H1 (cell line): ENCODE measurements around the gene ZMAT5. TPM values are rescaled to one million over a fixed set of nuclear protein-coding genes. Genes with fewer than 3 reads are reported as not detected.

Experiments used
- CTCF ChIA-PET: fragments of 300-600 bp; sonication (Branson Sonifier 250); formaldehyde crosslinking; loops from one replicate; lab custom pipeline; 2021; ENCODE audit not compliant: partially characterized antibody; lab: Charles Lee
- POLR2A ChIA-PET: fragments of 300-600 bp; sonication (Branson Sonifier 250); formaldehyde crosslinking; loops from one replicate; lab custom pipeline; 2021; ENCODE audit warnings: inconsistent platforms; ENCODE audit not compliant: partially characterized antibody; lab: Charles Lee
- DNase-seq, 2 experiments: peaks; one replicate each; pipeline versions ENCODE4 v3.0.0 to v3.0.0-alpha.2; 2010 to 2022; ENCODE audit warnings: low spot score in 2 of 2, low read depth in 1 of 2, mixed read lengths in 1 of 2
- FAIRE-seq: peaks from 2 replicates; lab custom pipeline; 2011; peaks lifted over from hg19 to GRCh38; lab: Jason Lieb, UNC
- H2AFZ ChIP-seq: 2 replicates; pipeline ENCODE4 v1.8.1; 2012; ENCODE audit warnings: low read length, inconsistent platforms
- H2AK5ac ChIP-seq: 2 replicates; pipeline ENCODE4 v1.6.1; 2013; ENCODE audit warnings: low read depth, low read length
- H2BK120ac ChIP-seq: replicated peaks from 2 replicates; pipeline ENCODE3; 2013; ENCODE audit warnings: low read depth, low read length, inconsistent platforms
- H2BK12ac ChIP-seq: 2 replicates; pipeline ENCODE4 v1.6.1; 2013; ENCODE audit warnings: low read depth, low read length
- H2BK15ac ChIP-seq: 2 replicates; pipeline ENCODE4 v1.6.1; 2013; ENCODE audit warnings: low read length
- H2BK20ac ChIP-seq: 2 replicates; pipeline ENCODE4 v1.6.1; 2013; ENCODE audit warnings: low read length
- H2BK5ac ChIP-seq: 2 replicates; pipeline ENCODE4 v1.6.1; 2013; ENCODE audit warnings: low read depth, low read length
- H3K14ac ChIP-seq: 2 replicates; pipeline ENCODE4 v1.6.1; 2013; ENCODE audit warnings: inconsistent platforms; ENCODE audit not compliant: insufficient read length
- H3K18ac ChIP-seq: 2 replicates; pipeline ENCODE4 v1.6.1; 2013; ENCODE audit warnings: low read length; ENCODE audit errors: extremely low read depth
- H3K23ac ChIP-seq: 2 replicates; pipeline ENCODE4 v1.6.1; 2013; ENCODE audit warnings: inconsistent platforms; ENCODE audit not compliant: insufficient read length
- H3K23me2 ChIP-seq: 2 replicates; pipeline ENCODE4 v1.6.1; 2013; ENCODE audit warnings: low read depth, low read length
- H3K27ac ChIP-seq: 2 replicates; pipeline ENCODE4 v1.6.1; 2011; ENCODE audit warnings: low read depth, low read length, inconsistent platforms
- H3K27me3 ChIP-seq, 4 experiments: replicated peaks in 1 of 4; 1 replicate in 1 of 4; 2 replicates in 3 of 4; pipeline versions ENCODE4 v1.6.1 to v1.8.1; 2011 to 2013; ENCODE audit warnings: low read length in 3 of 4, mild to moderate bottlenecking in 3 of 4, inconsistent platforms in 2 of 4, mixed read lengths in 2 of 4, moderate library complexity in 1 of 4; ENCODE audit not compliant: control insufficient read depth in 3 of 4, insufficient read depth in 3 of 4; ENCODE audit errors: extremely low read depth in 1 of 4
- H3K36me3 ChIP-seq, 4 experiments: 2 replicates each; pipeline versions ENCODE4 v1.6.1 to v1.8.1; 2011 to 2013; ENCODE audit warnings: mild to moderate bottlenecking in 4 of 4, low read length in 3 of 4, moderate library complexity in 2 of 4, control low read depth in 1 of 4, inconsistent platforms in 1 of 4; ENCODE audit not compliant: insufficient read depth in 4 of 4, control insufficient read depth in 2 of 4
- H3K4ac ChIP-seq: replicated peaks from 2 replicates; pipeline ENCODE3; 2013; ENCODE audit warnings: low read length, low read depth, mixed read lengths, inconsistent platforms; ENCODE audit not compliant: insufficient read length
- H3K4me1 ChIP-seq, 4 experiments: replicated peaks in 1 of 4; 1 replicate in 1 of 4; 2 replicates in 3 of 4; pipeline versions ENCODE4 v1.6.1 to v1.8.1; 2011 to 2013; ENCODE audit warnings: low read length in 3 of 4, inconsistent platforms in 2 of 4, mixed read lengths in 1 of 4; ENCODE audit not compliant: insufficient read depth in 4 of 4, control insufficient read depth in 3 of 4
- H3K4me2 ChIP-seq, 2 experiments: 2 replicates each; pipeline versions ENCODE4 v1.6.1 to v1.8.1; 2011 to 2013; ENCODE audit warnings: low read depth in 2 of 2, low read length in 2 of 2, control low read depth in 1 of 2, inconsistent platforms in 1 of 2, mild to moderate bottlenecking in 1 of 2; ENCODE audit not compliant: insufficient read depth in 1 of 2
- H3K4me3 ChIP-seq, 4 experiments: fragments of 200-600, 300-600 bp in 1 of 4; sonication (generic), shearing (Covaris generic), sonication (Bioruptor Twin) in 1 of 4; 2 replicates each; pipeline versions ENCODE4 v1.5.1 to v1.8.1; 2011 to 2016; ENCODE audit warnings: low read length in 4 of 4, low read depth in 3 of 4, control low read depth in 2 of 4, inconsistent platforms in 2 of 4, mild to moderate bottlenecking in 2 of 4, mixed read lengths in 1 of 4, moderate library complexity in 1 of 4; ENCODE audit not compliant: insufficient read depth in 2 of 4; ENCODE audit errors: extremely low read depth in 1 of 4
- H3K56ac ChIP-seq: replicated peaks from 2 replicates; pipeline ENCODE3; 2013; ENCODE audit warnings: low read depth, mild to moderate bottlenecking, mixed read lengths, low read length, inconsistent platforms; ENCODE audit not compliant: insufficient read length
- H3K79me1 ChIP-seq: 2 replicates; pipeline ENCODE4 v1.6.1; 2013; ENCODE audit warnings: low read depth, low read length, control low read depth
- H3K79me2 ChIP-seq, 2 experiments: 2 replicates each; pipeline versions ENCODE4 v1.6.1 to v1.8.1; 2012 to 2013; ENCODE audit warnings: low read length in 2 of 2, mild to moderate bottlenecking in 2 of 2, inconsistent platforms in 1 of 2; ENCODE audit not compliant: insufficient read depth in 2 of 2, control insufficient read depth in 1 of 2
- H3K9ac ChIP-seq, 4 experiments: replicated peaks in 1 of 4; 1 replicate in 1 of 4; 2 replicates in 3 of 4; pipeline versions ENCODE4 v1.6.1 to v1.8.1; 2011 to 2013; ENCODE audit warnings: low read depth in 3 of 4, low read length in 3 of 4, control low read depth in 2 of 4, mild to moderate bottlenecking in 2 of 4, moderate library complexity in 2 of 4, inconsistent platforms in 1 of 4; ENCODE audit errors: extremely low read depth in 1 of 4
- H3K9me3 ChIP-seq, 2 experiments: 2 replicates each; pipeline versions ENCODE4 v1.6.1 to v1.8.1; 2012 to 2013; ENCODE audit warnings: mild to moderate bottlenecking in 2 of 2, moderate library complexity in 2 of 2, control low read depth in 1 of 2, inconsistent platforms in 1 of 2, low read depth in 1 of 2, low read length in 1 of 2, mixed read lengths in 1 of 2; ENCODE audit not compliant: insufficient read depth in 2 of 2
- H4K20me1 ChIP-seq, 2 experiments: replicated peaks in 1 of 2; 2 replicates each; pipeline versions ENCODE3 to v1.8.1; 2011 to 2013; ENCODE audit warnings: inconsistent platforms in 2 of 2, low read length in 2 of 2, mild to moderate bottlenecking in 1 of 2; ENCODE audit not compliant: insufficient read depth in 2 of 2, control insufficient read depth in 1 of 2
- H4K5ac ChIP-seq: 2 replicates; pipeline ENCODE4 v1.6.1; 2013; ENCODE audit warnings: low read length, low read depth, mixed read lengths, inconsistent platforms; ENCODE audit not compliant: insufficient read length
- H4K8ac ChIP-seq: 2 replicates; pipeline ENCODE4 v1.8.0; 2013; ENCODE audit warnings: mild to moderate bottlenecking, moderate library complexity, low read length, inconsistent platforms; ENCODE audit not compliant: insufficient read depth; ENCODE audit errors: extremely low read depth
- H4K91ac ChIP-seq: replicated peaks from 2 replicates; pipeline ENCODE3; 2013; ENCODE audit warnings: low read length, mixed read lengths, inconsistent platforms; ENCODE audit not compliant: insufficient read length
- CEBPB ChIP-seq: IDR thresholded peaks from 2 replicates; pipeline ENCODE4 v1.6.1; 2012; ENCODE audit warnings: low read depth, low read length
- CHD2 ChIP-seq: IDR thresholded peaks from 2 replicates; pipeline ENCODE4 v1.6.1; 2012; ENCODE audit warnings: low read length, improper control_type of control experiment
- EZH2 ChIP-seq: fragments of 200-600 bp; sonication (generic); IDR thresholded peaks from 2 replicates; pipeline ENCODE4 v1.7.1; 2012; ENCODE audit warnings: low read depth, mild to moderate bottlenecking, moderate library complexity, low read length, inconsistent platforms; ENCODE audit not compliant: severe bottlenecking
- FOSL1 ChIP-seq: IDR thresholded peaks from 2 replicates; pipeline ENCODE4 v1.6.1; 2011; ENCODE audit warnings: mild to moderate bottlenecking, low read depth, low read length, moderate library complexity; ENCODE audit not compliant: insufficient read depth
- GABPA ChIP-seq: IDR thresholded peaks from 2 replicates; pipeline ENCODE4 v1.6.1; 2011; ENCODE audit warnings: mild to moderate bottlenecking, low read length, moderate library complexity, borderline replicate concordance; ENCODE audit not compliant: insufficient read depth
- HDAC6 ChIP-seq: IDR thresholded peaks from one replicate; pipeline ENCODE4 v1.7.1; 2012; ENCODE audit warnings: low read depth, mild to moderate bottlenecking, inconsistent platforms, low read length, moderate library complexity
- JUND ChIP-seq: IDR thresholded peaks from 2 replicates; pipeline ENCODE4 v1.6.1; 2011; ENCODE audit warnings: mild to moderate bottlenecking, improper control_type of control experiment, low read length
- RNF2 ChIP-seq: fragments of 200-900, 300-1000 bp; sonication (generic); IDR thresholded peaks from 2 replicates; pipeline ENCODE4 v1.7.1; 2016; ENCODE audit warnings: borderline replicate concordance, low read depth, mild to moderate bottlenecking, antibody characterized with exemption, low read length; ENCODE audit not compliant: poor library complexity, severe bottlenecking; ENCODE audit errors: missing control alignments
- SIN3A ChIP-seq, 2 experiments: IDR thresholded peaks in 1 of 2; conservative IDR thresholded peaks in 1 of 2; 2 replicates each; pipeline ENCODE4 v1.6.1; 2011 to 2012; ENCODE audit warnings: low read length in 2 of 2, improper control_type of control experiment in 1 of 2, low read depth in 1 of 2, mild to moderate bottlenecking in 1 of 2
- SP2 ChIP-seq: IDR thresholded peaks from 2 replicates; pipeline ENCODE4 v1.6.1; 2012; ENCODE audit warnings: mild to moderate bottlenecking, low read length, inconsistent platforms
- SUZ12 ChIP-seq: fragments of 200-600 bp; sonication (generic); IDR thresholded peaks from 2 replicates; pipeline ENCODE4 v1.6.1; 2012; ENCODE audit warnings: mild to moderate bottlenecking, inconsistent platforms, low read length, moderate library complexity, mixed read lengths
- USF2 ChIP-seq: IDR thresholded peaks from 2 replicates; pipeline ENCODE4 v1.6.1; 2011; ENCODE audit warnings: low read length, improper control_type of control experiment
- WGBS, 2 experiments: shearing (Covaris generic) in 1 of 2; methylation state at CpG; one replicate each; pipeline versions ENCODE4 v1.1.6 to v1.1.7; 2013 to 2015; ENCODE audit warnings: low lambda C conversion rate in 2 of 2, mixed read lengths in 2 of 2, inconsistent platforms in 1 of 2, low coverage in 1 of 2, missing lambda C conversion rate in 1 of 2; ENCODE audit not compliant: insufficient replicate concordance in 2 of 2, insufficient coverage in 1 of 2, insufficient read length in 1 of 2; ENCODE audit errors: extremely low coverage in 1 of 2, missing lambda C conversion rate in 1 of 2; 5-methylcytosine and 5-hydroxymethylcytosine counted together
- polyA plus RNA-seq, 7 experiments: library from polyadenylated mRNA; depleted of rRNA in 3 of 7; stranded (reverse) in 5 of 7; unstranded in 2 of 7; fragments of >200 nt in 5 of 7; fragments of 200-250 nt in 2 of 7; gene quantifications; 1 replicate in 5 of 7; 2 replicates in 1 of 7; 4 replicates in 1 of 7; pipeline versions ENCODE4 v1.2.1 to v1.2.3, GENCODE V29; 2011 to 2013; ENCODE audit warnings: missing spikeins in 2 of 7, mixed read lengths in 2 of 7
- total RNA-seq: library from RNA; stranded (reverse); fragmentation: NEBNext Ultra II Directional; extraction: Animal tissue kit (Norgen Biotek cat#: 25700); gene quantifications from 2 replicates; pipeline ENCODE4 v1.2.1, GENCODE V29; 2021

The ZMAT5 gene
- total and polyA plus RNA-seq, 2 of the 8 experiments (the other 6 are each of a cell fraction or from before 2014, with no cell fraction given) = 14.0 to 38.3 TPM

- DNase-seq (no peak), FAIRE-seq (no peak)
- H3K4me1 ChIP-seq = no peaks in the 10 kb centered on the region; a peak in 3 of 7 replicates
- H3K27ac ChIP-seq = no peak overlapping the region
- no peaks in the 10 kb centered on the region for H4K20me1 ChIP-seq
- H4K91ac ChIP-seq = no peak overlapping the region
- no peak overlapping the region; the same call in 1 of the 2 replicates for H3K18ac ChIP-seq
- H3K79me2 ChIP-seq = no peaks in the 10 kb centered on the region
- no peak overlapping the region for H2AFZ ChIP-seq
- H3K56ac ChIP-seq = no peak overlapping the region
- H3K36me3 ChIP-seq = no peaks in the 10 kb centered on the region
- no peak overlapping the region for H3K4me3 ChIP-seq
- no peak overlapping the region for H2BK12ac ChIP-seq
- no peak overlapping the region for H3K14ac ChIP-seq
- H3K4ac ChIP-seq = no peak overlapping the region
- H4K8ac ChIP-seq = no peak overlapping the region
- H3K9me3 ChIP-seq = no peaks in the 10 kb centered on the region
- H2BK120ac ChIP-seq = no peak overlapping the region
- CTCF ChIA-PET = interaction anchor here (0.7 to 1.6 kb wide), 6 partner anchors 20 to 106 kb away, joined by 3 to 5 read pairs (median 4); no protein-coding TSS in a partner anchor
- H3K23me2 ChIP-seq = no peaks in the 10 kb centered on the region
- H3K9ac ChIP-seq = no peak overlapping the region
- no peak overlapping the region for H2BK5ac ChIP-seq
- H3K79me1 ChIP-seq = no peaks in the 10 kb centered on the region; the same call in 1 of the 2 replicates
- H3K27me3 ChIP-seq = no peaks in the 10 kb centered on the region
- H3K23ac ChIP-seq = no peak overlapping the region
- no peak overlapping the region for H3K4me2 ChIP-seq
- 79% methylated on average over 11 of the region's 13 CpGs; no CpG with 5 or more reads in 1 of the 2 experiments for WGBS, 2 experiments
- H2BK15ac ChIP-seq = no peak overlapping the region
- H4K5ac ChIP-seq = no peak overlapping the region
- POLR2A ChIA-PET = interaction anchor here (1.3 kb wide), 1 partner anchor 263 kb away, joined by 3 read pairs; no protein-coding TSS in a partner anchor
- H2BK20ac ChIP-seq = no peak overlapping the region
- no peak overlapping the region for H2AK5ac ChIP-seq
- TF ChIP-seq GABPA = no peak
- TF ChIP-seq EZH2 = no peak
- no peak for TF ChIP-seq SIN3A (conservative IDR thresholded peaks at IDR 0.05 in 1 of 2, IDR thresholded peaks at IDR 0.05 in 1 of 2; ENCODE audit: low read depth in 1 of 2, low read length in 2 of 2)
- no peak for TF ChIP-seq SUZ12
- TF ChIP-seq CHD2 = no peak
- TF ChIP-seq HDAC6 = no peak
- TF ChIP-seq USF2 = no peak
- no peak for TF ChIP-seq RNF2
- TF ChIP-seq FOSL1 = no peak
- no peak for TF ChIP-seq JUND
- TF ChIP-seq CEBPB = no peak
- TF ChIP-seq SP2 = no peak
Measured at GRCh38 chr22:29742326-29742725, 24.5 kb downstream of the ZMAT5 start.
